Vagina (tissue), 2 donors: ENCODE data around the gene MYO1A. TPM values are rescaled to one million over a fixed set of nuclear protein-coding genes. Genes with fewer than 3 reads are reported as not detected.
"Not testable (repeated sequence)": the region's sequence is repeated elsewhere in the genome, so short reads cannot be mapped to it uniquely, and the experiment has no call there.

Source experiments
- DNase-seq, 2 donors: peaks; one replicate each; pipeline ENCODE4 v3.0.0-alpha.2; 2017; ENCODE audit errors: extremely low spot score in 2 of 2
- H3K27ac ChIP-seq: fragments of 200-600 bp; sonication (generic); one replicate; pipeline ENCODE4 v1.5.1; 2019
- H3K27me3 ChIP-seq: fragments of 200-600 bp; sonication (generic); one replicate; pipeline ENCODE4 v1.5.1; 2019
- H3K36me3 ChIP-seq, 2 donors: fragments of 200-600 bp; sonication (generic); one replicate each; pipeline ENCODE4 v1.5.1; 2017 to 2019
- H3K4me1 ChIP-seq: fragments of 200-600 bp; sonication (generic); one replicate; pipeline ENCODE4 v1.5.1; 2019
- H3K4me3 ChIP-seq, 2 donors: fragments of 200-600 bp; sonication (generic); 1 replicate in 1 of 2; 2 replicates in 1 of 2; pipeline ENCODE4 v1.5.1; 2016 to 2019
- H3K9me3 ChIP-seq: fragments of 200-600 bp; sonication (generic); one replicate; pipeline ENCODE4 v1.5.1; 2019
- POLR2A ChIP-seq, 2 donors: fragments of 450-650 bp; IDR thresholded peaks; one replicate each; pipeline ENCODE4 v1.6.1; 2017; ENCODE audit warnings: antibody characterized with exemption in 2 of 2, mild to moderate bottlenecking in 2 of 2, moderate library complexity in 2 of 2
- POLR2AphosphoS5 ChIP-seq, 2 donors: sonication (generic); formaldehyde crosslinking; IDR thresholded peaks; one replicate each; pipeline ENCODE4 v1.9.0; 2017; ENCODE audit warnings: antibody characterized with exemption in 2 of 2, mild to moderate bottlenecking in 2 of 2, low read depth in 1 of 2; ENCODE audit not compliant: insufficient read depth in 1 of 2
- intact Hi-C: fragments of 100-400 bp; cut with DNase I; formaldehyde crosslinking; loops from one replicate; pipeline ENCODE4 v1.15.1; 2023
- total RNA-seq: library from RNA; depleted of rRNA; stranded (reverse); fragments of >200 nt; gene quantifications from one replicate; pipeline ENCODE4 v1.2.3, GENCODE V29; 2016
- TF ChIP-seq, protein P1 (sequence below), 3 experiments: fragments of 450-650 bp in 2 of 3; fragments of 200-600 bp in 1 of 3; sonication (generic) in 1 of 3; IDR thresholded peaks; one replicate each; pipeline ENCODE4 v1.5.1; 2017 to 2019; ENCODE audit warnings: antibody characterized with exemption in 3 of 3, mild to moderate bottlenecking in 2 of 3, moderate library complexity in 2 of 3

MYO1A gene
- total RNA-seq, 1 donor from 2014 or later: 1.2 TPM

DNA sequence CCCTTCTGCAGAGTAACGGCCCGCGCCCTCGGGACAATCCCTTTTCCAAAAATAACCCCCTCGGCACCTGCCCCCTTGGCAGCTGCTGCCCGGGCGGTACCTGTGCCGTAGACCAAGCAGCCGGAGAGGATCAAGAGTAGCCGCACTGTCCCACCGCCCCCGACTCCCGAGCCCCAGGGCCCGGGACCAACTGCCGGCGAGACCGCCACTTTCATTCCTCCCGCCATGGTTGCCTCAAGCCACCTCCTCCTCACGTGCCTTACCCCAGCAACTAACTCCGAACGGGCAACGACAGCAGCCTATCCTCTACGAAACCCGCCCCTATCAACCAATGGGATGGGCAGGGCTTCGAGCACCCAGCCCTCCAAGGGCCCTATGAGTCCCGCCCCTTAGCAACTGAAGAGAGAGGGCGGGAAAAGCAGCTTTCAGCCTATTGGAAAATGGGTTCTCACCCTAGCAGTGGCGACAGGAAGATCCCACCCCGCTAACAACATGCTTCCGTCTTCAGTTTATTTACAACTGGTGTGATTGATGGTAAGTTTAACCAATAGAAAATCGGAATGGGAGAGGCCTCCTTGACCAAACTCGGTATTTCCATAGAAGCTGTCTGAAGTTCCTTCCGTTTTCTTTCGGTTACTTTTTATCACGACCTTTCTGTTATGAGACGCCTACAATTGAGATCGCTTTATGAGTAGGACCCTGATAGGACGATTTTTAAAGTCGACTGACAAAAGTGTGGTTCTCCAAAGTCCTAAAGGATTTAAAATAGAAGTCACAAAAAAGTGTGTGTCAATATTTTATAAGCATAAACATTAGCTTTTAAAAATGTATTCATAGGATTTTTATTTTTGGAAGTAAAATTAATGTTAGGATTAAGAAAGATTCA, 28.8 kb upstream of the MYO1A start, which contains the start of gene NEMP1:
Gene NEMP1 (minus strand): TSS at position 273 of the 886 bp plus-strand sequence. CDS start 46 bp downstream, at position 227.
- Histone ChIP-seq H3K27ac (peak within 1 kb of the TSS; percentile 89), H3K4me3 (peak within 1 kb of the TSS; percentile 62 to 69), H3K27me3 (no peaks in the 10 kb centered on the region), H3K9me3 (no peaks in the 10 kb centered on the region), H3K36me3 (no peaks in the 10 kb centered on the region), H3K4me1 (peaks cover 19% of the 10 kb centered on the region)
- peak; percentile 99 to 100 for DNase-seq
- TF ChIP-seq POLR2A (IDR thresholded peaks at IDR 0.05) (peak in 1 of 2 donors; percentile 41), POLR2AphosphoS5 (IDR thresholded peaks at IDR 0.05; ENCODE audit: insufficient read depth in 1 of 2, low read depth in 1 of 2) (peak; percentile 85 to 99)
- TF ChIP-seq, protein P1, sequence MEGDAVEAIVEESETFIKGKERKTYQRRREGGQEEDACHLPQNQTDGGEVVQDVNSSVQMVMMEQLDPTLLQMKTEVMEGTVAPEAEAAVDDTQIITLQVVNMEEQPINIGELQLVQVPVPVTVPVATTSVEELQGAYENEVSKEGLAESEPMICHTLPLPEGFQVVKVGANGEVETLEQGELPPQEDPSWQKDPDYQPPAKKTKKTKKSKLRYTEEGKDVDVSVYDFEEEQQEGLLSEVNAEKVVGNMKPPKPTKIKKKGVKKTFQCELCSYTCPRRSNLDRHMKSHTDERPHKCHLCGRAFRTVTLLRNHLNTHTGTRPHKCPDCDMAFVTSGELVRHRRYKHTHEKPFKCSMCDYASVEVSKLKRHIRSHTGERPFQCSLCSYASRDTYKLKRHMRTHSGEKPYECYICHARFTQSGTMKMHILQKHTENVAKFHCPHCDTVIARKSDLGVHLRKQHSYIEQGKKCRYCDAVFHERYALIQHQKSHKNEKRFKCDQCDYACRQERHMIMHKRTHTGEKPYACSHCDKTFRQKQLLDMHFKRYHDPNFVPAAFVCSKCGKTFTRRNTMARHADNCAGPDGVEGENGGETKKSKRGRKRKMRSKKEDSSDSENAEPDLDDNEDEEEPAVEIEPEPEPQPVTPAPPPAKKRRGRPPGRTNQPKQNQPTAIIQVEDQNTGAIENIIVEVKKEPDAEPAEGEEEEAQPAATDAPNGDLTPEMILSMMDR (IDR thresholded peaks at IDR 0.05): no peak
- intact Hi-C loops: loop anchor here (10.0 kb wide), 1 partner anchor 96 kb away; no protein-coding TSS in a partner anchor

DNA sequence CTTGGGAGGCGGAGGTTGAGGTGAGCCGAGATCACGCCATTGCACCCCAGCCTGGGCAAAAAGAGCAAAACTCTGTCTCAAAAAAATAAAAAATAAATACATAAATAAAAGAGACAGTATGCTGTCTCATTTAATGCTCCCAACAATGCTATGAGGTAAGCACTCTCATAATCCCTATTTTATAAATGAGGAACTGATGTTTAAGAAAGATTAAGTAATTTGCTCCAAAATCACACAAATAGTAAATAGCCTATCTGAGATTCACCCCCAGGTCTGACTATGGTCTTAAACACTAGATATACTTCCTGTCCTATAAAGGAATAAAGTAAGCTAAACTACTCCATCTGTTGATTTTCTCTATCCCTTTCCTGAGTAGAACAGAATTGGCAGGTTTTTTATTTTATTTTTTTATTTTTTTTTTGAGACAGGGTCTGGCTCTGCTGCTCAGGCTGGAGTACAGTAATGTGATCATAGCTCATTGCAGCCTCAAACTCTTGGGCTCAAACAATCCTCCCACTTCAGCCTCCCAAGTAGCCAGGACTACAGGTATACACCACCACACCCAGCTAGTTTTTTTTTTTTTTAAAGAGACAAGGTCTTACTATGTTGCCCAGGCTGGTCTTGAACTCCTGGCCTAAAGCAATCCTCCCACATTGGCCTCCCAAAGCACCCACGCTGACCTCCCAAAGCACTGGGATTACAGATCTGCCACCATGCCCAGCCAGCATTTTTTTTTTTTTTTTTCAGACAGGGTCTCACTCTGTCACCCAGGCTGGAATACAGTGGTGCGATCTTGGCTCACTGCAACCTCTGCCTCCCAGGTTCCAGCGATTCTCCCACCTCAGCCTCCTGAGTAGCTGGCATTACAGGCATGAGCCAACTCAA, 23.9 kb upstream of the MYO1A start:
- peaks cover 16% of the 10 kb centered on the region for H3K4me1 ChIP-seq
- not testable (repeated sequence) for H3K9me3 ChIP-seq, DNase-seq, H3K36me3 ChIP-seq, H3K27me3 ChIP-seq
- peak overlapping the region in 1 of 2 donors; percentile 8 for H3K4me3 ChIP-seq
- peak overlapping the region; percentile 38 for H3K27ac ChIP-seq
- intact Hi-C loops: loop anchor here (10.0 kb wide), 1 partner anchor 101 kb away; no protein-coding TSS in a partner anchor

DNA sequence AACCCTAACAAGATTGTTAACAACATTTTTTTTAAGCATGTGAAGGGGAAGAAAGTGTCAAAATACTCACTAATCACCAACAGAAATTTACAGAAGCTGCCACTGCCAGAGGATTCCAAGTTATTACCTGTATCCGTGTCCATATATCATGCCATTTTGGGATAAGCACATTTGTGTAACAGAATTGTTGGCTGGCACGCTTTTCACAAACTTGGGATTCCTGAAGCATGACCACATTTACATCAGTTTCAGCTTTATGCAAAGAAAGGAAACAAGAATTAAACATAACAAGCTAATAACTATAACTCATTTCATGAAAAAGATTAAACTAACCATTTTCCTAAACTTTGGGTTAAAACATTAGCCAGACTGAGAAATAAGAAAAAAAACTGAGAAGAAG, 22.7 kb upstream of the MYO1A start:
- H3K27ac ChIP-seq: peak overlapping the region; percentile 38
- intact Hi-C loops: loop anchor here (10.0 kb wide), 1 partner anchor 102 kb away; no protein-coding TSS in a partner anchor
- no peak for TF ChIP-seq POLR2AphosphoS5 (IDR thresholded peaks at IDR 0.05; ENCODE audit: insufficient read depth in 1 of 2, low read depth in 1 of 2)
- TF ChIP-seq POLR2A (IDR thresholded peaks at IDR 0.05): no peak
- TF ChIP-seq, protein P1 (IDR thresholded peaks at IDR 0.05): no peak
- no peak for DNase-seq
- no peaks in the 10 kb centered on the region for H3K27me3 ChIP-seq
- H3K36me3 ChIP-seq: peaks cover 0 to 10% of the 10 kb centered on the region in 2 donors
- no peak overlapping the region for H3K4me3 ChIP-seq
- H3K4me1 ChIP-seq: peaks cover 9% of the 10 kb centered on the region
- H3K9me3 ChIP-seq: no peaks in the 10 kb centered on the region

DNA sequence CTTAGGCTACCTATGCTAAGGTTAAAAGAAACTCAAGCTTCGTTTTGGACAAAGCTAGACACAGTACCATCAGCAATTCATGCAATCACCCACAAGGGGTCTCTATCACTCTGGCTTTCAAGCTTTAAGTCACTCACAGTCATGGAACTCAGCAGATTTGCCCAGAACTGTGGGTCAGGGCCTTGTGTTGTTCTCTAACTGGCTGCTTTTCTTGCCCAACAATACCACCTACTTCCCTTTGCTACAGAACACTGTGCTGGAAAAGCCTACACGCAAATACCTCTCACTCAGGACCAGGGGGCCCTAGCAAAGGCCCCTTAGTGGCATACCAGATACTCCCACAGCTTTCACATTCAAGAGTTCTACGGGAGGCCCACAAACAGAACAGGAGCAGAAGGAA, 19.6 kb upstream of the MYO1A start:
- Histone ChIP-seq H3K4me1 (peaks cover 5% of the 10 kb centered on the region), H3K27me3 (no peaks in the 10 kb centered on the region), H3K36me3 (peaks cover 0 to 10% of the 10 kb centered on the region in 2 donors), H3K9me3 (no peaks in the 10 kb centered on the region), H3K4me3 (no peak overlapping the region), H3K27ac (peak overlapping the region; percentile 82)
- peak in 1 of 2 donors; percentile 69 for TF ChIP-seq POLR2AphosphoS5 (IDR thresholded peaks at IDR 0.05; ENCODE audit: insufficient read depth in 1 of 2, low read depth in 1 of 2)
- TF ChIP-seq POLR2A (IDR thresholded peaks at IDR 0.05): no peak
- TF ChIP-seq, protein P1 (IDR thresholded peaks at IDR 0.05): peak; percentile 86 to 93 (median 87)
- intact Hi-C loops: loop anchor here (2.0 kb wide), 1 partner anchor 43 kb away; no protein-coding TSS in a partner anchor
- DNase-seq: no peak

DNA sequence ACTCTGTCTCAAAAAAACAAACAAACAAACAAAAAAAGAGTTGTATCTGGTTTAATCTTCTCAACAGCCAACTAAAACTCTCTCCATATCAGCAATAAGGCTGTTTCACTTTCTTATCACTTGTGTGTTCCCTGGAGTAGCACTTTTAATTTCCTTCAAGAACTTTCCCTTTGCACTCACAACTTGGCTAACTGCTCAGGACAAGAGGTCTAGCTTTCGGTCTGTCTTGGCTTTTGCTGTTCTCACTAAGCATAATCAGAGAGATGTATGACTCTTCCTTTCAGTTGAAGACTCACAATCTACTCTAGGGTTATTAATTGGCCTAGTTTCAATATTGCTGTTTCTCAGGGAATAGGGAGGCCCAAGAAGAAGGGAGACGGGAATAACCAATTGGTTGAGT, 16.3 kb upstream of the MYO1A start:
- H3K27me3 ChIP-seq: no peaks in the 10 kb centered on the region
- no peak overlapping the region for H3K4me3 ChIP-seq
- intact Hi-C loops: loop anchor here (2.0 kb wide), 1 partner anchor 53 kb away; no protein-coding TSS in a partner anchor
- no peak overlapping the region for H3K27ac ChIP-seq
- no peak for DNase-seq
- H3K36me3 ChIP-seq: peaks cover 0 to 4% of the 10 kb centered on the region in 2 donors
- TF ChIP-seq POLR2A (IDR thresholded peaks at IDR 0.05): no peak
- TF ChIP-seq POLR2AphosphoS5 (IDR thresholded peaks at IDR 0.05; ENCODE audit: insufficient read depth in 1 of 2, low read depth in 1 of 2): no peak
- H3K4me1 ChIP-seq: peaks cover 5% of the 10 kb centered on the region
- no peaks in the 10 kb centered on the region for H3K9me3 ChIP-seq
